ENCODE measurements around the gene PRKCA. TPM values are rescaled to one million over a fixed set of nuclear protein-coding genes. Genes with fewer than 3 reads are reported as not detected.

Gene PRKCA
- total and polyA plus RNA-seq, 10 of the 15 experiments (the other 5 are each of a cell fraction or from before 2014, with no cell fraction given), result 0.11 to 14.6 (median 0.72) TPM

GRCh38 chr17:66812571-66812970 lies 510.2 kb downstream of the PRKCA start:
- H3K9ac ChIP-seq (ENCODE audit: control insufficient read depth, insufficient read depth, low read length), result no peak overlapping the region
- no peaks in the 10 kb centered on the region for H3K9me3 ChIP-seq (replicated peaks; ENCODE audit: control insufficient read depth, insufficient read depth, low read length)
- ChIA-PET RAD21 (ENCODE audit: unreplicated experiment) (no interaction called here), POLR2A (no interaction called here), CTCF (no interaction called here), SMC1A (ENCODE audit: uncharacterized antibody, unreplicated experiment) (no interaction called here)
- no TSS peak for BruUV-seq (replicated peaks)
- ATAC-seq (no peak), DNase-seq (ENCODE audit: low read depth, low spot score) (no peak), FAIRE-seq (no peak)
- TF ChIP-seq NFIC (IDR thresholded peaks at IDR 0.05; ENCODE audit: low read depth, low read length) (no peak), USF1 (IDR thresholded peaks at IDR 0.05; ENCODE audit: borderline replicate concordance, extremely low read length, insufficient read depth, low read depth, low read length) (no peak), POLR2A (IDR thresholded peaks at IDR 0.05; ENCODE audit: low read depth, low read length) (no peak), SP1 (IDR thresholded peaks at IDR 0.05; ENCODE audit: low read depth, low read length) (no peak), E2F8 (IDR thresholded peaks at IDR 0.05; ENCODE audit: low read depth, partially characterized antibody) (no peak), HSF1 (IDR thresholded peaks at IDR 0.05; ENCODE audit: low read depth, low read length) (no peak), RAD51 (IDR thresholded peaks at IDR 0.05) (no peak), MYC (IDR thresholded peaks at IDR 0.05; ENCODE audit: insufficient read depth, insufficient read length, insufficient replicate concordance, low read length, severe bottlenecking) (no peak), JUNB (IDR thresholded peaks at IDR 0.05) (no peak), RBBP5 (conservative IDR thresholded peaks at IDR 0.05) (no peak)
- no peaks in the 10 kb centered on the region for H3K4me1 ChIP-seq (ENCODE audit: control insufficient read depth, insufficient read depth, low read length)
- H3K4me2 ChIP-seq (ENCODE audit: control insufficient read depth, insufficient read depth), result no peak overlapping the region
- H3K79me2 ChIP-seq (ENCODE audit: control insufficient read depth, insufficient read depth, low read length), result no peaks in the 10 kb centered on the region
- H3K4me3 ChIP-seq, result no peak overlapping the region
- WGBS (ENCODE audit: insufficient coverage, insufficient replicate concordance, low lambda C conversion rate, missing lambda C conversion rate), result 21% methylated on average over 5 of the region's 5 CpGs
- H3K27me3 ChIP-seq (replicated peaks in 1 of 2; ENCODE audit: control insufficient read depth in 2 of 2, insufficient read depth in 2 of 2, low read length in 1 of 2), result 0 out of 4 replicates have a peak, but pooled peaks cover 0 to 2% of the 10 kb centered on the region in 2 experiments
- H3K27ac ChIP-seq (ENCODE audit: control insufficient read depth, insufficient read depth), result no peak overlapping the region
- H3K36me3 ChIP-seq (ENCODE audit: control insufficient read depth in 2 of 2, insufficient read depth in 2 of 2, low read length in 1 of 2), result no peaks in the 10 kb centered on the region
- intact Hi-C loops (cut with micrococcal nuclease; ENCODE audit: unreplicated experiment), result no loop called here
- in situ Hi-C loops (cut with MboI), result no loop called here
- H2AFZ ChIP-seq (ENCODE audit: control insufficient read depth, low read depth, low read length), result no peak overlapping the region
- H4K20me1 ChIP-seq (ENCODE audit: control insufficient read depth, insufficient read depth), result no peaks in the 10 kb centered on the region

All from GM12878 (cell line).